ENCODE results near the gene MRFAP1.
"Not testable (repeated sequence)": the region's sequence is repeated elsewhere in the genome, so short reads cannot be mapped to it uniquely, and the experiment has no call there.

The MRFAP1 gene

DNA sequence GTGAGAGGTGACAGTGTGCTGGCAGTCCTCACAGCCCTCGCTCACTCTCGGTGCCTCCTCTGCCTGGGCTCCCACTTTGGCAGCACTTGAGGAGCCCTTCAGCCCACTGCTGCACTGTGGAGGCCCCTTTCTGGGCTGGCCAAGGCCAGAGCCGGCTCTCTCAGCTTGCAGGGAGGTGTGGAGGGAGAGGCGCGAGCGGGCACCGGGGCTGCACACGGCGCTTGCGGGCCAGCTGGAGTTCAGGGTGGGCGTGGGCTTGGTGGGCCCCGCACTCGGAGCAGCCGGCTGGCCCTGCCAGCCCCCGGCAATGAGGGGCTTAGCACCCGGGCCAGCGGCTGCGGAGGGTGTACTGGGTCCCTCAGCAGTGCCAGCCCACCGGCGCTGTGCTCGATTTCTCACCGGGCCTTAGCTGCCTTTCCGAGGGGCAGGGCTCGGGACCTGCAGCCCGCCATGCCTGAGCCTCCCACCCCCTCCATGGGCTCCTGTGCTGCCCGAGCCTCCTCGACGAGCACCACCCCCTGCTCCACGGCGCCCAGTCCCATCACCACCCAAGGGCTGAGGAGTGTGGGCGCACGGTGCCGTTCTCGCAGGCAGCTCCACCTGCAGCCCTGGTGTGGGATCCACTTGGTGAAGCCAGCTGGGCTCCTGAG, 32.2 kb downstream of the MRFAP1 start:
- not testable (repeated sequence) for DNase-seq

- not testable (repeated sequence) for DNase-seq
These were observed 32.7 kb downstream of the MRFAP1 start for GRCh38 chr4:6673191-6673659.

DNA sequence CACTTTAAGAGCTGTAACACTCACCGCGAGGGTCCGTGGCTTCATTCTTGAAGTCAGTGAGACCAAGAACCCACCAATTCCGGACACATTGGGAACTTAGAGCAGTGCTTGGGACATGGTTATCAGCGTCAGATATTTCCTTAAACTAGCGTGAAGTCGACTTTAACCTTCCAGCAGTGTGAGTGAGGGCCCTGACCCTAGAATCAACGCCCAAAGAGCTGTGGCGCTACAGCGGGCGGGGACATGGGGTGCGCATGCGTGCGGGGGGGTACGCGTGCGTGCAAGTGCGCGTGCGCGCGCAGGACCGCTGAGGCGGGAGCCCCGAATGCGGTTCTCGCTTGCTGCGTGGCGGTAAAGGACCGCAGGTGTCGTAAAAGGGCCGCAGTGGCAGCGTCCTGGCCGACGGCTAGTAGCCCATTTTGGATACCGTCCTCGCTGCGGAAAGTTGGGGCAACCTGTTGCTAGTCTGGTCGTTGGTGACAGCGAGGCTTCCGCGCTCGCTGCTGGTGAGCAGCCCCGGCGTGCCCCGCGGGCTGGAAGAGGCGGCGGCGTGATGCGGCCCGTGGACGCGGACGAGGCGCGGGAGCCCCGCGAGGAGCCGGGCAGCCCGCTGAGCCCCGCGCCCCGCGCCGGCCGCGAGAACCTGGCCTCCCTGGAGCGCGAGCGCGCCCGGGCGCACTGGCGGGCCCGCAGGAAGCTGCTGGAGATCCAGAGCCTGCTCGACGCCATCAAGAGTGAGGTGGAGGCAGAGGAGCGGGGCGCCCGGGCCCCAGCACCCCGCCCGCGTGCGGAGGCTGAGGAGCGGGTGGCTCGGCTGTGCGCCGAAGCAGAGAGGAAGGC, 33.4 kb downstream of the MRFAP1 start:
- DNase-seq: peak; percentile 29 to 83

DNA sequence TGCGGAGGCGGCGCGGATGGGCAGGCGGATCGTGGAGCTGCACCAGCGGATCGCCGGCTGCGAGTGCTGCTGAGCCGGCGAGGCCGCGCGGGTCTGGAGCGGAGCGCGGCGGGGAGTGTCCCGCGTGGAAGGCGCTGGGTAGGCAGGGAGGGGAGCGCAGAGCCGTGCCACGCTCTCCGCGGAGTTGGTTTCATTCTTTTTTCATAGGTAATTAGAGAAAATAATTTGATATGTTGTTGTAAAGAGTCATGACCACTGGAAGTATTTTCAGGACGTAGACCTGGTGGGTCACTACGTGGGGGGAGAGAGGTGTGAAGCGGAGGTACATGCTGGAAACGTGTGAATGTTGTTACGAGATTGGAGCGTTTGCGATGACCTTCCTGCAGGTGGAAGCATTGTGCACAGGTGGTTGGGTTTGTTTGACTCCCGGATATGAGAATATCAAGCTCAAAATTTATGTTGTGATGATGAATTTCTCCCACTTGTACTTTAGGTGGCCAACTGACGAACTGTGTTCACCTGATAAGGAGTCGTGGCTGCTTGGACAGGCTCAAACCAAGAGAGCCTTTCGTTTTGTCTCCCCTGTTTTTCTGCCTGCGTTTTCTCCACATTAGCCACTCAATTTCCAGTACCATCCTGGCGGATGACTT, 34.1 kb downstream of the MRFAP1 start:
- no peak for DNase-seq

DNA sequence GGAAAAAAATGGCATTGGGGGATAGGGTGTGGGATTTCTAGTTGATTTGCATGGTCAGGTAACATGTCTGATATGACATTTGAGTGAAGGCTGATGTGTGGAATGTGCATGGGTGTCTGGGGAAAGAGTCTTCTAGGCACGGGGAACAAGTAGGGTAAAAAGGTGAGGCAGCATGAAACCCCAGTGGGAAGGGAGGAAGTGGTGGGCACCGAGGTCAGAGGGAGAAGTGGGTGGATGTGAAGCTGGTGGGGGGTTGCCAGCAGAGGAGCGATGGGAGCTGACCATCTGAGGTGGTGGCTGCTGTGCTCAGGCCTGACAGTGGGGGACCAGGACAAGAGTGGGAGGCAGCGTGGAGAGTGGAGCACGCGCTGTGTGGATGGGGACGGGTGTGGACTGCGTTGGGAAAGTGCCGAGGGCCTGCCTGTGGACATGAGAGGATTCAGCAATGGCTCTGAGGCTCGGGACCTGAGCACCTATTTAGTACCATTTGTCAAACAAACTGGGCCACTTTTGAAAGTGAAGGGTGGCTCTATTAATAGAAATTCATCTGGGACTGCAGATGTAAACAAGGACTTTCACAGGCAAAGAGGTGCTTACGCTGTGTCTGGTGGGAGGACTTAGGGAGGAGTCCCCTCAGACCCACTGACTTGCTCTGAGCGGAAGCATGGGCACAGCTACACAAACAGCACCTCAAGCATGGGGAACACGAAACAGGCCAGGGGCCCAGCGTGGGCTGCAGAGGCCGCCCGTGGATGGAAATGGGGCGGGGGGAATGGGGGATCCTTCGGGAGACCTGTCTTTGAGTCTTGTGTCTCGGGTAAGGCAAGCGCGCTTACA, 36.5 kb downstream of the MRFAP1 start:
- DNase-seq: no peak

- no peak for DNase-seq
These were observed 40.0 kb downstream of the MRFAP1 start for GRCh38 chr4:6680372-6681034.

DNA sequence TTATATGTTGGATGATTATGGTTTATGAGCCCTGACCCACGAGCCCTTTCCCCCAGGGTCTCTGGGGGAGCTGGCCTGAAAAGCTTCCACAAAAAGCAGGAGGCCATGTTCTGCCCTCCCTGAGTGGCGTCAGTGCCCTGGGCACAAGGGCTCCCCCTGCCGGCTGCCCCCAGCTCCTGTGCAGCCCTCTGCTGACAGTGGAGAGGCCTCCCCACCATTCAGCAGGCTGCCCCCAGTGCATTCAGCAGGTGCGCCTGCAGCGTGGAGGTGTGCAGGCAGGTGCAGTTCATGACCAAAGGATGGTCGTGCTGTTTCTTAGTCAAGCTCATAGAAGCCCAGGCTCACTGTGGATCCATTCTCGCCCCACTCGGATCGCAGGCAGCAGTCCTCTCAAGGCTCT, 40.7 kb downstream of the MRFAP1 start:
- no peak for DNase-seq

DNA sequence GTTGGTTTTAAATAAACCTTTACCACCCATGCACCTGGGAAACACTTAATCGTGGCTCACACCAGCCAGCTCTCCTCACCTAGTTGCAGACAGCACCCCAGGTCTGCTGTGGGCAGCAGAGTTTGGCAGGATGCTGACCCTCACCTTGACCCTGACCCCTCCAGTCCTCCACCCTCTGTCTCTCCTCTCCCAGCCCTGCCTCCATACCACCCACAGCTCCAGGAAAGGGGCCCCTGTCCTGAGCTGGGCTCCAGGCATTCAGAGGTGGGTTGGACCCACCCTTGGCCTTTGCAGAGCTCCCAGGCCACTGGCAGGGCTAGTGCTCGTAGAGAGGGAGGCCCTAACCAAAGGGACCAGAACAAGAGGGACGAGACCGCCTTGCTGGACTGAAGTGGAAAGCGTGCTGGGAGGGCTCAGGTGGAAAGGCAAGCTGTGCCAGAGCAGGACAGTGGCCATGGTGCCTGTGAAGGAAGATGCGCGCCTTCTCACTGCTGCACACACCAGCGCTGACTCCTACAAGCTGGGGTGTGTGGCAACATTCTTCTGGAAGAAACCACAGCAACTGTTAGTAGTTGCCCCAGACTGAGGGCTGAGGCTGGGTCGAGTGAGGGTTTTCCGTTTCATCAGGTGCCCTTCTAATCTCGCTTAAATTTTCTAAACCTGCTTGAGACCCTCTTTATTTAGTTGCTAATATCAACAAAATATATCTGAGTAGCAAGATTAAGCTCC, 42.5 kb downstream of the MRFAP1 start:
- no peak for DNase-seq

DNA sequence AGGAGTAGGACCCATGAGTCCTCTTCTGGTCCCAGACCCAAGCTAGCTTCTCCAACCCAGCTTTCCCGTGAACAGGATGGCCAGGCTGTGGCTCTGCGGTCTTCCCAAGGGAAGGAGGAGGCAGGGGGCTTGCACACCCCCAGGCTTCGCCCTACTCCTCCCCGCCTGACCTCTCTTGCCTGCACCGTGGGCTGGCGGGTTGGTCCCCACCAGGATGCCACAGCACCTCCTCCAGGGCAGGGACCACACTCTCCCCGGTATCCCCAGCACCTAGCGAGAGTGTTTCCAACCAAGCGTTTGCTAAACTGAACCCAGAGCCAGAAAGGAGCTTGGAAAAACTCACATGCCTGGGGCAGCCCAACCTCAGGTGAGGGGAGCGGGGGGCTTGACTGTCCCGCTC, 44.2 kb downstream of the MRFAP1 start:
- no peak for DNase-seq

GRCh38 chr4:6686104-6686787, 45.8 kb downstream of the MRFAP1 start:
- DNase-seq: no peak

GRCh38 chr4:6687947-6688878, 47.7 kb downstream of the MRFAP1 start:
- DNase-seq: no peak

DNA sequence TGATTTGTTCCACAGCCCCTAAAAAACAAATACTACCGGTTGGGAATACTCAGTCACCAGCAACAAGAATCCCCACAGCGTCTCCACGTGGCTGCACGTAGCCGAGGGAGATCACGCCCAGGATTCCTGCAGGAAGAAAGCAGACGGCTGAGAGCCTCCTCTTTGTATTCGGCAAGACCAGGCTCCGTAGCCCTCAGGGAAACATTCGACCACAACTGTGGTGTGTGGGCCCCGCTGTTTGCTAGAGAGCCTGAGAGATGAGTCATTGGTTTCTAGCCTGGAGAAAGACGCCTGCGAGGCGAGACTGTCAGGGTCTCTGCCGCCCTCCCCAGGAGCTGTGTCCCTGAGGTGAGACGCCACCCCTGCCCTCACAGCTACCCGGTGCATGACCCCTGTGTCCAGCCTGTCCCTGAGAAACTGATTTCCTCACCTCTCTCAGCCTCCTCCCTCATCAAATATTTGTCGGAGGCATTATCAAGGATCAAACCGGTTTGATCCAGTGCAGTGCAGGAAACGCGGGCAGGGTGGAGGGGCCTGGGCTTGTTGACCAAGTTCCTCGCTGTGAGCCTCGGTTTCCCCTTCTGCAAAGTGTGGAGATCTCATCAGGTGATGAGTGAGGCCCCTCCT, 48.5 kb downstream of the MRFAP1 start:
- no peak for DNase-seq

DNA sequence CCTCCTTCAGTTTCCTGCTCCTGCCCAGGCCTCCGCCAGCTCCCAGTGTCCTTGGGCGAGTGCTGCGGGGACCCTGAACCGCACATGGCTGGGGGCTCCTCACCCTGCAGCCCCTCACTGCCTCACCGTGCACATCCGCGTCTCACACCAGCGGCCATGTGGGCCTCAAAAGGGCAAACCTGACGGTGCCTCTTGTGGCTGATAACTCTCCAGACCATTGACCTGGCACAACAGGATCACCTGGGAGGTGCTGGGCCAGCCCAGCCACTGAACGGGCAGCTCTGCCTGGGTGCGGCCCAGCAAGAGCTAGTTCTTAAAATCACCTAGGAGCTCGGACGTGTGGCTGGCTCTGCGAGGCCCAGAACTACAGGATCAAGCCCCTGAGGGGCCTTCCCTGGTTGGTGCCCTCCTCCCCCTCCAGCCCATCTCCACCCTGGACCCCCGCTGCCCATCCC, 49.0 kb downstream of the MRFAP1 start:
- no peak for DNase-seq
